ENCODE measurements around the gene CD300LG. TPM values are rescaled to one million over a fixed set of nuclear protein-coding genes. Genes with fewer than 3 reads are reported as not detected.

Gene CD300LG
- total RNA-seq, 2 experiments from 2014 or later: not detected

Other genes starting within 250 kb of the CD300LG start
- gene MEOX1, start 185.3 kb upstream of the CD300LG start, total RNA-seq (2014; rRNA removed; shearing (Covaris generic)): not detected in 2 replicates
- not detected in 2 replicates for gene MEOX1, start 185.3 kb upstream of the CD300LG start, total RNA-seq (2022)
- gene SOST, start 88.4 kb upstream of the CD300LG start, total RNA-seq (2014; rRNA removed; shearing (Covaris generic)): not detected in 2 replicates
- not detected in 2 replicates for gene SOST, start 88.4 kb upstream of the CD300LG start, total RNA-seq (2022)
- gene DUSP3, start 68.2 kb upstream of the CD300LG start, total RNA-seq (2014; rRNA removed; shearing (Covaris generic)): 3.0 and 9.0 TPM in 2 replicates
- gene DUSP3, start 68.2 kb upstream of the CD300LG start, total RNA-seq (2022): 6.9 and 9.8 TPM in 2 replicates
- not detected in 2 replicates for gene CFAP97D1, start 66.7 kb upstream of the CD300LG start, total RNA-seq (2014; rRNA removed; shearing (Covaris generic))
- not detected in 2 replicates for gene CFAP97D1, start 66.7 kb upstream of the CD300LG start, total RNA-seq (2022)
- not detected in 2 replicates for gene MPP3, start 14.0 kb upstream of the CD300LG start, total RNA-seq (2014; rRNA removed; shearing (Covaris generic))
- not detected in 2 replicates for gene MPP3, start 14.0 kb upstream of the CD300LG start, total RNA-seq (2022)
- 0.16 and 0.39 TPM in 2 replicates for gene MPP2, start 60.4 kb downstream of the CD300LG start, total RNA-seq (2014; rRNA removed; shearing (Covaris generic))
- gene MPP2, start 60.4 kb downstream of the CD300LG start, total RNA-seq (2022): 0.63 and 0.67 TPM in 2 replicates
- not detected in 2 replicates for gene PPY, start 95.3 kb downstream of the CD300LG start, total RNA-seq (2014; rRNA removed; shearing (Covaris generic))
- not detected in 2 replicates for gene PPY, start 95.3 kb downstream of the CD300LG start, total RNA-seq (2022)
- not detected in 2 replicates for gene PYY, start 106.8 kb downstream of the CD300LG start, total RNA-seq (2014; rRNA removed; shearing (Covaris generic))
- not detected in 2 replicates for gene PYY, start 106.8 kb downstream of the CD300LG start, total RNA-seq (2022)
- 0.32 and 0.54 TPM in 2 replicates for gene NAGS, start 157.4 kb downstream of the CD300LG start, total RNA-seq (2014; rRNA removed; shearing (Covaris generic))
- 0.61 and 1.5 TPM in 2 replicates for gene NAGS, start 157.4 kb downstream of the CD300LG start, total RNA-seq (2022)
- 27.2 and 41.9 TPM in 2 replicates for gene TMEM101, start 167.8 kb downstream of the CD300LG start, total RNA-seq (2014; rRNA removed; shearing (Covaris generic))
- gene TMEM101, start 167.8 kb downstream of the CD300LG start, total RNA-seq (2022): 22.5 and 26.5 TPM in 2 replicates
- 26.6 and 35.4 TPM in 2 replicates for gene LSM12, start 219.5 kb downstream of the CD300LG start, total RNA-seq (2014; rRNA removed; shearing (Covaris generic))
- 67.9 and 68.0 TPM in 2 replicates for gene LSM12, start 219.5 kb downstream of the CD300LG start, total RNA-seq (2022)
- gene G6PC3, start 223.6 kb downstream of the CD300LG start, total RNA-seq (2014; rRNA removed; shearing (Covaris generic)): 10.7 and 20.6 TPM in 2 replicates
- gene G6PC3, start 223.6 kb downstream of the CD300LG start, total RNA-seq (2022): 41.4 and 46.1 TPM in 2 replicates

Measured in OCI-LY7 (cell line).